Thyroid gland (tissue), 4 donors: Measurements from ENCODE around the gene IVL.

ENCODE experiments used
- CTCF ChIP-seq, 6 experiments: fragments of 200-600 bp in 3 of 6; fragments of 450-650 bp in 3 of 6; sonication (generic) in 3 of 6; IDR thresholded peaks; one replicate each; pipeline ENCODE4 v1.5.1; 2016 to 2019; ENCODE audit warnings: antibody characterized with exemption in 6 of 6, mild to moderate bottlenecking in 2 of 6, inconsistent platforms in 1 of 6, moderate library complexity in 1 of 6
- POLR2A ChIP-seq, 2 donors: fragments of 450-650 bp; IDR thresholded peaks; one replicate each; pipeline ENCODE4 v1.6.1; 2017; ENCODE audit warnings: antibody characterized with exemption in 2 of 2, mild to moderate bottlenecking in 2 of 2, moderate library complexity in 1 of 2

GRCh38 chr1:152871731-152872126, 36.6 kb upstream of the IVL start:
- TF ChIP-seq CTCF (IDR thresholded peaks at IDR 0.05), result no peak
- TF ChIP-seq POLR2A (IDR thresholded peaks at IDR 0.05), result no peak
